Skeletal muscle satellite cell (primary cell): ENCODE measurements around the gene RIOK3. TPM values are rescaled to one million over a fixed set of nuclear protein-coding genes. Genes with fewer than 3 reads are reported as not detected.
A peak's percentile ranks its signal among the peaks of the same experiment; 100 is the strongest.

ENCODE experiments used
- H3K27me3 ChIP-seq: 2 replicates; pipeline ENCODE4 v1.7.0; 2013; ENCODE audit warnings: low read length; ENCODE audit not compliant: control insufficient read depth, insufficient read depth
- H3K36me3 ChIP-seq: 2 replicates; pipeline ENCODE4 v1.7.0; 2013; ENCODE audit warnings: mild to moderate bottlenecking, control low read depth, low read length; ENCODE audit not compliant: insufficient read depth
- H3K4me1 ChIP-seq: 2 replicates; pipeline ENCODE4 v1.7.0; 2013; ENCODE audit warnings: low read length; ENCODE audit not compliant: control insufficient read depth, insufficient read depth
- H3K4me2 ChIP-seq: 2 replicates; pipeline ENCODE4 v1.7.0; 2013; ENCODE audit warnings: mild to moderate bottlenecking, low read length
- H3K4me3 ChIP-seq: 2 replicates; pipeline ENCODE4 v1.7.0; 2013; ENCODE audit warnings: low read length
- H3K9ac ChIP-seq: 2 replicates; pipeline ENCODE4 v1.7.0; 2013; ENCODE audit warnings: mild to moderate bottlenecking, low read depth, low read length, moderate library complexity
- H3K9me3 ChIP-seq: replicated peaks from 2 replicates; pipeline ENCODE4 v1.7.0; 2013; ENCODE audit warnings: mild to moderate bottlenecking, control low read depth, low read length
- small RNA-seq: library from RNA; depleted of rRNA; stranded (forward); fragments of <200 nt; gene quantifications from one replicate; pipeline ENCODE3, GENCODE V24; 2012

Gene RIOK3

DNA sequence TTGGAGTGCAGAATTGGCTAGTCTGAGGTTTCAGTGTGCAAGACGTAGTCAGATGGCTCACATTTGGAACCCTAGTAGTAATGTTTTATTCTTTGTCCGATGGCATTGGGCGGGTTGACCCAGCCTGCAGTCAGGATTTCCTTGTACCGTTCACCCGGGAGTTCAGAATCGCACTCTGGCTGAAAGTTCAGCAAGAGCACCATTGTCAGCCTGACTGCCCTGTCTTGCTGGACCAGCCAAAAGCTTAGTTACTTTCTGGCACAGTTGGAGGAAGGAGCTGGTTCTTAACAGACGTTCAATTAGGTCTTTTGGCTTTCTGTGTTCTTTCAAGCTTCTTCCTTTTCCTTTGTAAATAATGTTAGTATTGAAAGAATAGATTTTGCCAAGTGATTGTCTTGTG, 68.8 kb downstream of the RIOK3 start:
- Histone ChIP-seq H3K4me2 (no peak overlapping the region), H3K4me1 (peaks cover 9% of the 10 kb centered on the region), H3K9ac (no peak overlapping the region), H3K4me3 (no peak overlapping the region), H3K36me3 (peaks cover 73% of the 10 kb centered on the region), H3K27me3 (no peaks in the 10 kb centered on the region), H3K9me3 (no peaks in the 10 kb centered on the region)

- Histone ChIP-seq H3K4me1 (peaks cover 15% of the 10 kb centered on the region), H3K4me2 (no peak overlapping the region), H3K27me3 (no peaks in the 10 kb centered on the region), H3K9me3 (no peaks in the 10 kb centered on the region), H3K4me3 (no peak overlapping the region), H3K9ac (no peak overlapping the region), H3K36me3 (peaks cover 78% of the 10 kb centered on the region)
Measured at GRCh38 chr18:23523429-23524212, 70.5 kb downstream of the RIOK3 start.

- peaks cover 21% of the 10 kb centered on the region for H3K4me1 ChIP-seq
- H3K27me3 ChIP-seq, result no peaks in the 10 kb centered on the region
- H3K9ac ChIP-seq, result no peak overlapping the region
- H3K9me3 ChIP-seq, result no peaks in the 10 kb centered on the region
- H3K4me2 ChIP-seq, result no peak overlapping the region
- H3K4me3 ChIP-seq, result no peak overlapping the region
- peaks cover 76% of the 10 kb centered on the region for H3K36me3 ChIP-seq
Measured at GRCh38 chr18:23524213-23524707, 71.2 kb downstream of the RIOK3 start.

- H3K36me3 ChIP-seq, result peaks cover 78% of the 10 kb centered on the region
- no peak overlapping the region for H3K9ac ChIP-seq
- H3K4me1 ChIP-seq, result peaks cover 31% of the 10 kb centered on the region
Measured at GRCh38 chr18:23526501-23527063, 73.5 kb downstream of the RIOK3 start.

DNA sequence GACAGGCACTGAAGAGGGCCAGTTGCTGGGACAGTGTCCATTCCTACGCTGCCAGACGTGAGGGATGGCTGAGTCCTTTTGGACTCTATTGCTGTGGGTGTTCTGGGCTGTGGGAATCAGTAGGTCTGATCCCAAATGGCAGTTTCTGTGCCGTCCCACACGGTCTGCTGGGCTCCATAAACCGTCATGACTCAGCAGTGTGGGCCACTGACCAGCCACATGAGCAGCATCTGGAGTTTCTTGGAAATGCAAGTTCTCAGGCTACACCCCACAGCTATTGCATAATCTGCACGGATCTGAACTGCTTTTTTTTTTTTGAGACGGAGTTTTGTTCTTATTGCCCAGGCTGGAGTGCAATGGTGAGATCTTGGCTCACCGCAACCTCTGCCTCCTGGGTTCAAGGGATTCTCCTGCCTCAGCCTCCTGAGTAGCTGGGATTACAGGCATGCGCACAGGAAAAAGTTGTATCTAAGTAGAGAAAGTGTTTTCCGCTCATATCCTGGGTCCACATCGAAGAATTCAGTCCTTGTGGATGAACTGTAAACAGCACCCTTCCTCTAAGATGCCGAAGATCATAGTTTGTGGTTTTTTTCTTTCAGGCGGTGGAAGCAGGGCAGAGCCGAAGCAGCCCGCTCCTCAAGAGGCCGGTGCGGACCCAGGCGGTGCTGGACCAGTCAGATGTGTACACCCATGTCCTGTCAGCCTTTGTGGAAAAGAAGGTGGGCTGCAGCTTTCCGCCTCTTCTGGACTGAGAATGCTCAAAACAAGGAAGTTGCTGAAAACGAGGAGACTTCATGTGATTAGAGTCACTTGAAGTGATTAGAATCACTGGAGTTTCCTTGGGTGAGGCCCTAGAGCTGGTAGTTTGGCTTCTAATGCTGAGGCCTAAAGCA, 75.7 kb downstream of the RIOK3 start:
- Histone ChIP-seq H3K4me2 (peak overlapping the region; percentile 55), H3K9me3 (no peaks in the 10 kb centered on the region), H3K27me3 (no peaks in the 10 kb centered on the region), H3K9ac (peak overlapping the region; percentile 39), H3K36me3 (peaks cover 84% of the 10 kb centered on the region), H3K4me1 (peaks cover 28% of the 10 kb centered on the region), H3K4me3 (peak overlapping the region; percentile 36)

More at GRCh38 chr18:23526501-23527063, 73.5 kb downstream of the RIOK3 start:
- Histone ChIP-seq H3K4me3 (no peak overlapping the region), H3K4me2 (no peak overlapping the region), H3K9me3 (no peaks in the 10 kb centered on the region), H3K27me3 (no peaks in the 10 kb centered on the region)

- Histone ChIP-seq H3K4me3 (no peak overlapping the region), H3K27me3 (no peaks in the 10 kb centered on the region), H3K4me2 (no peak overlapping the region), H3K4me1 (peaks cover 22% of the 10 kb centered on the region), H3K9me3 (no peaks in the 10 kb centered on the region), H3K9ac (no peak overlapping the region), H3K36me3 (peaks cover 86% of the 10 kb centered on the region)
Measured at GRCh38 chr18:23529604-23530003, 76.5 kb downstream of the RIOK3 start.

- Histone ChIP-seq H3K4me2 (no peak overlapping the region), H3K4me1 (peaks cover 22% of the 10 kb centered on the region), H3K36me3 (peaks cover 91% of the 10 kb centered on the region), H3K9ac (no peak overlapping the region), H3K27me3 (no peaks in the 10 kb centered on the region), H3K4me3 (no peak overlapping the region), H3K9me3 (no peaks in the 10 kb centered on the region)
Measured at GRCh38 chr18:23530195-23530594, 77.1 kb downstream of the RIOK3 start.

GRCh38 chr18:23531912-23532311, 78.8 kb downstream of the RIOK3 start:
- Histone ChIP-seq H3K27me3 (no peaks in the 10 kb centered on the region), H3K36me3 (peaks cover 94% of the 10 kb centered on the region), H3K4me3 (no peak overlapping the region), H3K9me3 (no peaks in the 10 kb centered on the region), H3K4me2 (no peak overlapping the region), H3K9ac (no peak overlapping the region), H3K4me1 (peaks cover 22% of the 10 kb centered on the region)

Small RNAs within 50 kb of the gene (small RNA-seq; reads per million reads assigned to genes)
- gene AC026634.1 (not detected), gene RF00019 (not detected)
